Suprapubic skin (tissue), 3 donors: ENCODE measurements around the gene TNS1.

Source experiments
- POLR2A ChIP-seq, 2 donors: fragments of 450-650 bp; IDR thresholded peaks; one replicate each; pipeline ENCODE4 v1.6.1; 2017; ENCODE audit warnings: antibody characterized with exemption in 2 of 2, mild to moderate bottlenecking in 2 of 2, moderate library complexity in 2 of 2
- TF ChIP-seq, protein P1 (sequence below), 2 donors: fragments of 200-600 bp in 1 of 2; fragments of 450-650 bp in 1 of 2; sonication (generic) in 1 of 2; IDR thresholded peaks; one replicate each; pipeline ENCODE4 v1.5.1; 2016 to 2019; ENCODE audit warnings: antibody characterized with exemption in 2 of 2, mild to moderate bottlenecking in 1 of 2, moderate library complexity in 1 of 2

DNA sequence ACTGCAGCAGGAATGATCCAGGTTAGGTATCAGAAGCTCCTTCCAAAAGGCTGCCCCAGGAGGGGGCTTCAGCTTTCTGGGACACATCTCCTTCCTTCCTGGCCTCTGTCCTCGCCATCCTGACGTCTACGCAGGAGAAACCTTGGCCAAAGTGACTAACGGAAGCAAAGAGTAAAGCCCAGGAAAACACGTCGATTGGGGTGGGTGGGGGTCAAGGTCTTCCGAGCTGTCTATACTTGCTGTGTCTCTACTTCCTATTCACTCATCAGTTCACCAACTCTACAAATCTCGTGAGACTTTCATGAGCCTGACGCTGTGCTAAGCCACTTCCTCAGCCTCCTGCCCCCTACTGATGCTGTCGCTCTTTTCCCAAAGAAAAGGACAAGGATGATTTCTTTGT lies 212.6 kb downstream of the TNS1 start:
- TF ChIP-seq, protein P1, sequence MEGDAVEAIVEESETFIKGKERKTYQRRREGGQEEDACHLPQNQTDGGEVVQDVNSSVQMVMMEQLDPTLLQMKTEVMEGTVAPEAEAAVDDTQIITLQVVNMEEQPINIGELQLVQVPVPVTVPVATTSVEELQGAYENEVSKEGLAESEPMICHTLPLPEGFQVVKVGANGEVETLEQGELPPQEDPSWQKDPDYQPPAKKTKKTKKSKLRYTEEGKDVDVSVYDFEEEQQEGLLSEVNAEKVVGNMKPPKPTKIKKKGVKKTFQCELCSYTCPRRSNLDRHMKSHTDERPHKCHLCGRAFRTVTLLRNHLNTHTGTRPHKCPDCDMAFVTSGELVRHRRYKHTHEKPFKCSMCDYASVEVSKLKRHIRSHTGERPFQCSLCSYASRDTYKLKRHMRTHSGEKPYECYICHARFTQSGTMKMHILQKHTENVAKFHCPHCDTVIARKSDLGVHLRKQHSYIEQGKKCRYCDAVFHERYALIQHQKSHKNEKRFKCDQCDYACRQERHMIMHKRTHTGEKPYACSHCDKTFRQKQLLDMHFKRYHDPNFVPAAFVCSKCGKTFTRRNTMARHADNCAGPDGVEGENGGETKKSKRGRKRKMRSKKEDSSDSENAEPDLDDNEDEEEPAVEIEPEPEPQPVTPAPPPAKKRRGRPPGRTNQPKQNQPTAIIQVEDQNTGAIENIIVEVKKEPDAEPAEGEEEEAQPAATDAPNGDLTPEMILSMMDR (IDR thresholded peaks at IDR 0.05) = no peak
- TF ChIP-seq POLR2A (IDR thresholded peaks at IDR 0.05) = no peak
